ENCODE measurements around the gene CFP.

The CFP gene

DNA sequence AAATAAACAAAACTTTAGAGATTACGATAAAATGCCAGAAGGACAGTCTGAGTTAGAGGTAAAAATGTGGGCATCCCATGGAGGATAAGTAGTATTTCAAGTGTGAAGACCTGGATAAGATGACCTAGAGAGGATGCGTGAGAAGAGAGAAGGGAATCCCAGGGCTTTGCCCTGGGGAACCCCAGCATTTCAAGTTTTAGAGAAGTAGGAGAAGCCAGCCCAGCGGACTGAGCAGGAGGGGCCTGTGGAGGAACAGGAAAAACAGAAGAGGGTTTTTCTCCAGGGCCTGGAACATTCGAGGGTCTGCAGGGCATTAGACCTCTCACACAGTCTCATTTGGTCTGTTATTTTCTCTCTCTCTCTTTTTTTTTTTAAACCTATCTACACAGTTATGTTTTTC is 2.9 kb upstream of the CFP start:
- DNase-seq (ENCODE audit: low read depth in 1 of 2, low spot score in 1 of 2), result peak in 1 of 2 experiments; percentile 44
- no peak overlapping the region for H3K4me3 ChIP-seq (replicated peaks; ENCODE audit: insufficient read depth, low read length)
- peak overlapping the region; percentile 57 for H3K27ac ChIP-seq (replicated peaks)
- no peak for TF ChIP-seq SPI1 (IDR thresholded peaks at IDR 0.05; ENCODE audit: borderline replicate concordance, low read depth)
- no peak for TF ChIP-seq POLR2AphosphoS5 (IDR thresholded peaks at IDR 0.05; ENCODE audit: low read depth)
- TF ChIP-seq, protein P1, sequence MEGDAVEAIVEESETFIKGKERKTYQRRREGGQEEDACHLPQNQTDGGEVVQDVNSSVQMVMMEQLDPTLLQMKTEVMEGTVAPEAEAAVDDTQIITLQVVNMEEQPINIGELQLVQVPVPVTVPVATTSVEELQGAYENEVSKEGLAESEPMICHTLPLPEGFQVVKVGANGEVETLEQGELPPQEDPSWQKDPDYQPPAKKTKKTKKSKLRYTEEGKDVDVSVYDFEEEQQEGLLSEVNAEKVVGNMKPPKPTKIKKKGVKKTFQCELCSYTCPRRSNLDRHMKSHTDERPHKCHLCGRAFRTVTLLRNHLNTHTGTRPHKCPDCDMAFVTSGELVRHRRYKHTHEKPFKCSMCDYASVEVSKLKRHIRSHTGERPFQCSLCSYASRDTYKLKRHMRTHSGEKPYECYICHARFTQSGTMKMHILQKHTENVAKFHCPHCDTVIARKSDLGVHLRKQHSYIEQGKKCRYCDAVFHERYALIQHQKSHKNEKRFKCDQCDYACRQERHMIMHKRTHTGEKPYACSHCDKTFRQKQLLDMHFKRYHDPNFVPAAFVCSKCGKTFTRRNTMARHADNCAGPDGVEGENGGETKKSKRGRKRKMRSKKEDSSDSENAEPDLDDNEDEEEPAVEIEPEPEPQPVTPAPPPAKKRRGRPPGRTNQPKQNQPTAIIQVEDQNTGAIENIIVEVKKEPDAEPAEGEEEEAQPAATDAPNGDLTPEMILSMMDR (IDR thresholded peaks at IDR 0.05; ENCODE audit: insufficient read depth, low read length), result no peak
- no peak for TF ChIP-seq GABPA (IDR thresholded peaks at IDR 0.05; ENCODE audit: low read depth)
- TF ChIP-seq, protein P2, sequence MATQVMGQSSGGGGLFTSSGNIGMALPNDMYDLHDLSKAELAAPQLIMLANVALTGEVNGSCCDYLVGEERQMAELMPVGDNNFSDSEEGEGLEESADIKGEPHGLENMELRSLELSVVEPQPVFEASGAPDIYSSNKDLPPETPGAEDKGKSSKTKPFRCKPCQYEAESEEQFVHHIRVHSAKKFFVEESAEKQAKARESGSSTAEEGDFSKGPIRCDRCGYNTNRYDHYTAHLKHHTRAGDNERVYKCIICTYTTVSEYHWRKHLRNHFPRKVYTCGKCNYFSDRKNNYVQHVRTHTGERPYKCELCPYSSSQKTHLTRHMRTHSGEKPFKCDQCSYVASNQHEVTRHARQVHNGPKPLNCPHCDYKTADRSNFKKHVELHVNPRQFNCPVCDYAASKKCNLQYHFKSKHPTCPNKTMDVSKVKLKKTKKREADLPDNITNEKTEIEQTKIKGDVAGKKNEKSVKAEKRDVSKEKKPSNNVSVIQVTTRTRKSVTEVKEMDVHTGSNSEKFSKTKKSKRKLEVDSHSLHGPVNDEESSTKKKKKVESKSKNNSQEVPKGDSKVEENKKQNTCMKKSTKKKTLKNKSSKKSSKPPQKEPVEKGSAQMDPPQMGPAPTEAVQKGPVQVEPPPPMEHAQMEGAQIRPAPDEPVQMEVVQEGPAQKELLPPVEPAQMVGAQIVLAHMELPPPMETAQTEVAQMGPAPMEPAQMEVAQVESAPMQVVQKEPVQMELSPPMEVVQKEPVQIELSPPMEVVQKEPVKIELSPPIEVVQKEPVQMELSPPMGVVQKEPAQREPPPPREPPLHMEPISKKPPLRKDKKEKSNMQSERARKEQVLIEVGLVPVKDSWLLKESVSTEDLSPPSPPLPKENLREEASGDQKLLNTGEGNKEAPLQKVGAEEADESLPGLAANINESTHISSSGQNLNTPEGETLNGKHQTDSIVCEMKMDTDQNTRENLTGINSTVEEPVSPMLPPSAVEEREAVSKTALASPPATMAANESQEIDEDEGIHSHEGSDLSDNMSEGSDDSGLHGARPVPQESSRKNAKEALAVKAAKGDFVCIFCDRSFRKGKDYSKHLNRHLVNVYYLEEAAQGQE (IDR thresholded peaks at IDR 0.05; ENCODE audit: insufficient replicate concordance, low read depth), result no peak
- no peaks in the 10 kb centered on the region for H3K27me3 ChIP-seq (ENCODE audit: insufficient read depth, poor library complexity, severe bottlenecking)

DNA sequence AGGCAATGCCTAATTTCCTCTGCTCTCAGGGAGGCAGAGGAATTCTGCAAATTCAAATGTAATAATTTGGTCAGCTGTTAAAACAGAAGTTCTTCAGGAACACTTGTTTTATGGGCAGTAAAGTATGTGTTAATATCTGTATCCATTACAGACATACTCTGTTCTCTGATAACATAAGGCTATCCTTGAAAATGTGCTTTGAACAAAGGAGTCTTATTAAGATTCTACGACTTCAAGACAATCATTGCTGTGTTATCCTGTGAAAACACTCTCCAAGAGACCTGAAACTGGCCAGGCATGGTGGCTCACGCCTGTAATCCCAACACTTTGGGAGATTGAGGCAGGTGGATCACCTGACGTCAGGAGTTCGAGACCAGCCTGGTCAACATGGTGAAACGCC is 1.9 kb upstream of the CFP start:
- H3K27me3 ChIP-seq (ENCODE audit: insufficient read depth, poor library complexity, severe bottlenecking), result no peaks in the 10 kb centered on the region
- H3K4me3 ChIP-seq (replicated peaks; ENCODE audit: insufficient read depth, low read length), result no peak overlapping the region
- TF ChIP-seq, protein P1 (IDR thresholded peaks at IDR 0.05; ENCODE audit: insufficient read depth, low read length), result no peak
- TF ChIP-seq POLR2AphosphoS5 (IDR thresholded peaks at IDR 0.05; ENCODE audit: low read depth) (no peak), GABPA (IDR thresholded peaks at IDR 0.05; ENCODE audit: low read depth) (no peak), SPI1 (IDR thresholded peaks at IDR 0.05; ENCODE audit: borderline replicate concordance, low read depth) (no peak)
- TF ChIP-seq, protein P2 (IDR thresholded peaks at IDR 0.05; ENCODE audit: insufficient replicate concordance, low read depth), result no peak
- H3K27ac ChIP-seq (replicated peaks), result no peak overlapping the region; the same call in none of the 2 replicates
- no peak for DNase-seq (ENCODE audit: low read depth in 1 of 2, low spot score in 1 of 2)

DNA sequence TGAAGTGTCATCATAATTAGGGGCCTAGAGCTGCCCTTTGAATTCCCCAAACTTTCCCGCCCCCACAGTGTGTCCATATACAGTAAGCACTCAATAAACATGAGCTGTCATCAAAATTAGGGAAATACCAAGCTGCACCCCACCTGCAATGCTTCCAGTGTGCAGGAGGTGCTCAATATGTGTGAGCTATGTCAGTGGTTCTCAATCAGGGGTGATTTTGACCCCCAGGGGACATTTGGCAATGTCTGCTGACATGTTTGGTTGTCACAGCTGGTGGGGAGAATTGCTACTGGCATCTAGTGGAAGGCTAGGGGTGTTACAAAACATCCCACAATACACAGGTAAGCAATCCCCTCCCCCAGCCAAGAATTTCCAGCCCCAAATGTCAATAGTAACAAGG is 748 bp downstream of the CFP start:
- H3K27ac ChIP-seq (replicated peaks), result peak overlapping the region; percentile 84
- no peak for TF ChIP-seq SPI1 (IDR thresholded peaks at IDR 0.05; ENCODE audit: borderline replicate concordance, low read depth)
- TF ChIP-seq POLR2AphosphoS5 (IDR thresholded peaks at IDR 0.05; ENCODE audit: low read depth), result no peak
- TF ChIP-seq GABPA (IDR thresholded peaks at IDR 0.05; ENCODE audit: low read depth), result no peak
- TF ChIP-seq, protein P2 (IDR thresholded peaks at IDR 0.05; ENCODE audit: insufficient replicate concordance, low read depth), result no peak
- TF ChIP-seq, protein P1 (IDR thresholded peaks at IDR 0.05; ENCODE audit: insufficient read depth, low read length), result no peak
- peak in 1 of 2 experiments; percentile 50 for DNase-seq (ENCODE audit: low read depth in 1 of 2, low spot score in 1 of 2)
- H3K27me3 ChIP-seq (ENCODE audit: insufficient read depth, poor library complexity, severe bottlenecking), result no peaks in the 10 kb centered on the region
- H3K4me3 ChIP-seq (replicated peaks; ENCODE audit: insufficient read depth, low read length), result peak overlapping the region; percentile 27
